Suppressor macrophage treated with lipopolysaccharide for 1 hour (primary cell): ENCODE measurements around the gene CHID1.

Source experiments
- DNase-seq, 3 donors: peaks; one replicate each; pipeline ENCODE4 v3.0.0-alpha.2; 2020 to 2022

CHID1 gene

DNA sequence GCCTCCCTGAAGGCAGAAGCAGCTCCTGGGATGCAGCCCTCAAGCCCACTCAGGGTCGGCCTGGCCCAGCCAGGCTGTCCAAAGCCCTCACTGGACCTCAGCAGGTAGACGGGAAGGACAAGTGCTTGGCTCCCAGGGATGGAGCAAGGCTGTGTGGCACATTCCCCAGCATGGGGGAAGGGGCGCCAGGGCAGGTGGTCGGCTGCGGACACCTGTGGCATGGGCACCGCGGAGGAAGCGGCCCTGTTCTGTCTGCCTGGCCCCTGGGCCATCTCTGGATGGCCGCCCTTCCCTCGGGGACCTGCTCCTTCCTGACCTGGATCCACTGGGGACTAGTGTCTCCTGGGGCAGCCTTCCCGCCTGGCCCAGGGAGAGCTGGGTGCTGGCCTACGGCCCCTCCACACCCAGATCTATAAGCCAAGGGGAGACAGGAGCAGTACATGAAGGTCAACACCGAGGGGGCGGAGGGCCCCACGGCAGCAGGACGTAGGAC is 26.0 kb downstream of the CHID1 start:
- DNase-seq: no peak

DNA sequence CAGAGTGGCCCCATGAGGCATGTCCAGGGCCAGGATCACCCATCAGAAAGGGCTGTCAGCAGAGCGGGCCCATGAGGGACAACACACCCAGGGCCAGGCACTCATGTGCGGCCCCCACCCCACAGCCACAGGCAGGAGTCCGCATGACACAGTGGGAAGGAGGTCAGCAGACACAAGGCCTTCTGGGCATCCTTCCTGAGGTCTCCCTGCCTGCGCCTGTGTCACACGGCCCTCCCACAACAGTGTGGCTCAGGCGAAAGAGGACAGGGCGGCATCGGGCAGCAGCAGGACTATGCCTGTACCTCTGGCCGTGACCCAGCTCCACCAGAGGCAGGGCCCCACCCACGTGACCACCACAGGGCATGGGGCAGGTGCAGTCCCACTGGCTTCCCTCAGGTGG is 27.1 kb downstream of the CHID1 start:
- no peak for DNase-seq

DNA sequence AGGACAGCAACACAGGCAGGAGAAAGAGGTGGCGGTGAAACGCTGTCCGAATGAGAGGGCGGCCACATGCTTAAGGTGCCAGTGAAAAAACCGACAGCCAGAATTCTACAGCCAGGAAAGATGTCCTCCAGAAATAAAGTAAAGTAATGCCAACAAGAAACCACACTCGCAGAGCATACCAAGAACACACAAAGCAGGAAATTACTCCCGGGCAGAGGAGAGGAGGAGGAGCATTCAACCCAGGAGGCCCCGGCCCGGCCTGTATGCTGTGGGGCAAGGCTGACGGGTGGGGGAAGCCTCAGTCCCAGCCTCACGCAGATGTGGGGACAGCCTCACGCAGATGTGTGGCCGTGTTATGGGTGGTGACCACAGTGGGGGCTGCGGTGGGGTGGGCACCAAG is 28.0 kb downstream of the CHID1 start:
- no peak for DNase-seq

DNA sequence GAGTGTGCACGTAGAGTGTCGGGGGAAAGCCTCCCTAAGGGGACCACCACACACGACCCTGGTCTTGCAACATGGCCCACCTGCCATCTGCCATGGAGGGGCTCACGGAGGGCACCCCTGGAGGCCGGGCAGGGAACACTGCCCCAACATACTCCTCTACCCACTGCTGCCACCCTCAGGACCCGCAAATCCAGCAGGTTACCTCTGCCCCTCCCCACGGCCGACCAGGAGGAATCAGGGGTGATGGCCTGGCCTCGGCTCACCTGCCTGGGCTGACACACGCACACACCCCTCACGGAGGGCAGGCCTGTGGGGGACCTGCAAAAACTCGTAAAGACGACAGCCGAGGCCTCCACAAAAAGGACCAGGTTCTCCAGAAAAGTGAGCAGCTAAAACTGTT is 30.2 kb downstream of the CHID1 start:
- no peak for DNase-seq

DNA sequence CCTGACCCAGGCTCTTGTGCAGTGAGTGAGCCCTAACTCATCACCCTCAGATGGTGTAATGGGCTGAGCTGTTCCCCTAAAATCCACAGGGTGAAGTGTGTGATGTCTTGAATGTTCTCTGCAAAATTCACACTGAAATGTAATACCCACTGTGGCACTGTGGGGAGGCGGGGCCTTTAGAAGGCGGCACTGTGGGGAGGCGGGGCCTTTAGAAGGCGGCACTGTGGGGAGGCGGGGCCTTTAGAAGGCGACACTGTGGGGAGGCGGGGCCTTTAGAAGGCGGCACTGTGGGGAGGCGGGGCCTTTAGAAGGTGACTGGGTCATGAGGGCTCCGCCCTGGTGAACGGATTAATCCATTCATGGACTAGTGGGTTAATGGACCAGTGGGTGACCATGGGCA is 33.0 kb downstream of the CHID1 start:
- peak; percentile 10 to 34 (median 27) for DNase-seq

DNA sequence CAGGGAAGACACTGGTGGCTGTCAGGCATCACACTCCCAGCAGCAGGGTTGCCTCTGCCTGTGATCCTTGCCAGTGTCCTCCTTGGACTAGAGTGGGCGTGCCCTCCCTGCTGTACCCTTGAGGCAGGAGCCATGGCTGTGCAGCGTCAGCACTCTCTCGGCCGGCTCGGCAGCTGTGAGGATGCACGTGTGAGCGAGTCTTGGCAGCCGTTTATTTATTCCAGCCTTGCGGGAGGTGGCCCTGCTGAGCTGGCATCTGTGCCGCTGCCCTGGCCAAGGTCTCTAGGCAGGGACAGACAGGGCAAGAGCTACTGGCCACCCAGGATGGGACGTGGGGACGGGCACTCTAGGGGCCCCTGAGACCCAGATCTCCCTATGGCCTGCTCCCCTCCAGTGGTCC is 34.1 kb downstream of the CHID1 start:
- no peak for DNase-seq

DNA sequence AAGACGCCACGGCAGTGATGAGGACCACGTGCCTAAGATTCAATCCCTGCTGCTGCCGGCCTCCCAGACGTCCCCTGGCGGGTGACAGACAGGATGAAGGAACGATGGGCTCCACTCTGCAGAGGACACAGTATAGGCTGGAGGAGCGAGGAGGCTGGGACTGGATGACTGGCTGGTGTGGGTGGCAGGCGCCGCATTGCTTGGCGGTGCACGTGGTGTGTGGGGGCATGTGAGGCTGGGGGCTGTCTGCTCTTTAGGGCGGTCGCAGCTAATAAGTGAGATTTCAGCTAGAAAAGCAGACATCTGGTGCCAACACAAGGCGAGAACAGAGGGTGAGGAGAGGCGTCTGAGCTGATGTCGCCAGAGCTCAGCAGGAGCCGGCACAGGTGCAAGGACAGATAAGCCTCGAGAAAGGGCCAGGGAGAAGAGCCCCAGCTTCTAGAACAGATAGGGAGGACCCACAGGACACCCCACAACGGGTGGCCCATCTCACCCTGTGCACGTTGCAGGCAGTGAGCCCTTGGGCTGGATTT is 34.8 kb downstream of the CHID1 start:
- DNase-seq: no peak

DNA sequence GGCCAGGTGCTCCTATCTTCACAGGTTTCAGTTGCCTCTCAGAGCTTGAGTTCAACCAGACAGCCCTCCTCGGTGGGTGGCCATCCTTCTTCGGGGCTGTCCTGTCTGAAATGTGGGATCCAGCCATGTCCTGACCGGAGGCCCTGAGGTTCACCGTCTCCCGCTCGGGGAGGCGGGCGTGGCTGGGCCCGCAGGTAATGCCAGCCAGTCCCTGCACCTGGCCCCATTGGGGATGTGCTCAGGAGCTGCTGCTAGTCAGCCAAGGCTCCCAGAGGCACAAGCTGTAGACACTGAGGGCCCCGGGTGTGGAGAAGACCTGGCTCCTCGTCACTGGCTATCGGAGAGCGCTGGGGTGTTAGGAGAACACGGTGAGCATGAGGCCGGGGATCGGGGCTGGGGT is 35.4 kb downstream of the CHID1 start:
- DNase-seq: no peak

DNA sequence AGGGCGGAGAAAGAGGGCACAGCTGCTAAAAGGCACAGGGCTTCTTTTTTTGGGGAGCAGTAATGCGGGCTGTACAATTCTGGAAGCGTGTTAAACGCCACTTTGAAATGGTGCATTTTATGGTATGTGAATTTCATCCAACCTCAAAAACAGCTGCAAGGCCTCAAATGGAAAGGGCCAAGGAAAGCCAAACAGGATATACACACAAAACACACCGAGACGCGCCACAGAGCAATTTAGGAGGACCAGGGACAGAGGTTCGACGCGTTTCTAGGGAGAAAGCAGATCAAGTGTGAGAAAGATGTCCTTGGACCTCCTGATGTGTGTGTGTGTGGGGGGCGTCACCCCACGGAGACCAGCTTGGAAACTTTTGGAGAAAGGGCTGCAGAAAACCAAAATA is 36.9 kb downstream of the CHID1 start:
- DNase-seq: no peak

DNA sequence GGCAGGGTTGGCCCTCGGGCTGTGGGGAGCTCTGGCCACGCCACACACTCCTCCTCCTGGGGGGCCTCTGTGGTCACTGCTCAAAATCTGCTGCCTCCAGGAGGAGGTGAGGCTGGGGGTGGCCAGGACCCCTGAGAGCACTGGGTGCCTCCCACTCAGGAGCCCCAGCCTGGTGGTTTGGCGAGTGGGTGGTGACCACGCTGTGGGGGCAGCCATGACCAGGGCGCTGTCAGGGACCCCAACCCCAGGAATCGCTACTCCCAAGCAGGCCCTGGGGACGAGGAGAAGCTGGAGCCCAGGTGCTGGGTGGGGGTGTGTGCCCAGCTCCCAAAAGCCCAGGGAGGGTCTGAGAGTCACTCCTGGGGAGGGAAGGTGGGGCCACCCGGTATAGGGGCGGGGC is 37.8 kb downstream of the CHID1 start:
- no peak for DNase-seq

DNA sequence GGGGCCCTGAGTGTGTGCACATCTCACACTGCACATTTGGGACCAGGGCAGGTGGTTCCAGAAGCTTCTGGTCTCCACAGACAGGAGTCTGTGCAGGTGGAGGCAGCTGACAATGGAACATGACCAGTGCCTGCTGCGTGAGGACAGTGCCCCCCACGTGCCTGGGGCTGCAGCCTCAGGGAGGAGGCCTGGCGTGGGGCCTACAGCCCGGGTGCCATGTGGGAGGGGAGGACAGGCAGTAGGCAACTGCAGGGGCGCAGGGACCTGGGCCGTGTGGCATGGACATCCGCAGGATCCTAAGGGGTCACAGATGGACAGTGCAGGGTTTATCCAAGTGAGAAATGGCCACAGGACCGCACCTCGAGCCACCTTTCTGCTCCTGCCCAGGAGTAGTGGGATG is 39.1 kb downstream of the CHID1 start:
- no peak for DNase-seq

DNA sequence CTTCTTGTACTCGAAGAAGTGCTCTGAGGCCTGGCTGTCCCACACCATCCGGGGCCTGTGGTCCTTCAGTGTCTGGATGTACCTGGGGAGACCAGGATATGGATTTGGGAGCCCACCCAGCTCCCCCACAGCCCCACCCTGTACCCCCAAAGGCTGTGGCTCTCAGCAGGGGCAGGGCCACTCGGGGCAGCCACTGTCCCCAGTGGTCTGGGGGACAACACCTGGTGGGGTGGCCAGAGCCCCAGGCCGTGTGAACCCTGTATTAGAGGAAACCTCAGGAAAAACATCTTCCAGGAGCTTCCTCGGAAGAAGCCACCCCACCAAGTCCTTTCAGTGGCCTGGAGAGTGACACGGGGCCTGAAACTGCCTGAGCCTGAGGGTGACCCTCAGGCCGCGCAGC is 40.2 kb downstream of the CHID1 start:
- DNase-seq: no peak

DNA sequence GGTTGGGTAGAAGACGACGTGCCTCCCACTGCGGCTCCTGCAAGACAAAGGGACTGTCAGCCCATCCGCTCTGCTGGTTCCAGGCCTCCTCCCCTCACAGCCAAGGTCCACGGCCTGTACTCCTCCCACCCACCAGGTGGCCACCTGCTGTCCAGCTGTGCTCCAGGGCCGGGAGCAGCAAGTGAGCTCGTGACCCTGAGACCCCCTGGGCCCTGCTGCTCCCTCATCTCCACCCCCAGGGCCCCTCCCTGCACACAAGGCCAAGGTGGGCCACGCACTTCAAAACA is 40.5 kb downstream of the CHID1 start:
- no peak for DNase-seq

DNA sequence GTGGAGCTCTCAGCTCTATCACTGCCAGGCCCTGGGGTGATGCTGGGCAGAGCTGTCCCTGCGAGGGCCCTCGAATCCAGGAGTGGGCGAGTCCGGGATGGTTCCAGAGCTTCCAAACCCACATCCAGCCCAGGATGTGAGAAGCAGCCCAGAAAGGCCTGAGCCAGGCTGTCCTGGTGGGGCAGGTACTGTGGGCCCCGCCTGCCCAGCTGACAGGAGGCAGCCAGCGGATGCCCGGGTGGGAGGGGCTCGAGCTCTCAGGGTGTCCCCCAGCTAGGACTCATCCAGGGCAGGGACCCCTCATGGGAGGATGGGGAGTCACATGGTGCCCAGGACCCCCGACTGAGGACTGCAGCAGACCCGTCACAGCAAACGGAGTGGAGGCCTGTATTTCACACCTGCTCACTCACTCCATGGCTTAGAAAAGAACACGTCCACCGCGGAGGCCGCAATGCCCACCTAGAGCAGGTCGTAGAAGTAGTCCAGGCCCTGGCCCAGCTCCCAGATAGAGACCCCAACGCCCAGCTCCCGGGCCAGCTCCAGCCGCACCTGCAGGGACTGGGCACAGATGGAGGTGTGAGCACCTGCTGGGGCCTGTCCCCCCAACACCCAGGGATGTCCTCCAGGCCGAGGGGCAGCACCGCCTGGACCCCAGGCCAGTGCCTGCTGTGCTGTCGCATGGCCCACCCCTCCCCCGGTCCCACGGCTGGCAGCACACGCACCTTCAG is 41.0 kb downstream of the CHID1 start:
- no peak for DNase-seq

DNA sequence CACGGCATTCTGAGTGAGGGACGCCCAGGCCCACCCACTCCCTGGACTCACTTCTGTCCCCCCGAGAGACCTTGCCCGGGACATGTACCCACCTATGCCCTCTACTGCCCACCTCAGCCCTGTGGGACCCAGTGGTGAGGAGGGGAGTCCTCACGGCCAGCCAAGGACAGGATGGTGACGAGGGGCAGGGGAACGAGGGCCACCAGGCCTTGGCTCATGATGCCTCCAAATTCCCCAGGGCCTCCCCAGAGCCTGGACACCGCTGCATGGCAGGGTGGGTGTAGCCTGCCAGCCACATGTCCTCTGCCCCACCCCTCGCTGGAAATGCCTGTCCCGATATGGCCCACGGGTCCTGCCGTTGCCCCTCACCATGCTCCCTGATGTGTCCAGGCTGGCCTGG is 41.8 kb downstream of the CHID1 start:
- DNase-seq: no peak

DNA sequence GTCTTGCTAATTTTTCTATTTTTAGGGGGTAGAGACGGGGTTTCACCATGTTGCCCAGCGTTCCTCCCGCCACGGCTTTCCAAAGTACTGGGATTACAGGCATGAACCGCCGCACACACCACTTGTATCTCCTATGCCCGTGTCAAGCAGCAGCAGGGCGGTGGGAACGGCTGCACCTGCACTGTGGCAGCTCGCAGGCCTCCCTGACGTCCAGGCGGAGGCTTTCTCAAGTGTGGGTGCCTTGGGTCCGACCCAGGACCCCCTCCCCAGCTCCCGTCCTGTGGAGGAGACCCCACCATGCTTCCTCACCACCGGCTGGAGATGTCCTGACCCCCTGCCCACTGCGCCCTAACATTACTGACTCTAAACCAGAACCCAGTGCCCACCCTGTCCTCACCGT is 42.2 kb downstream of the CHID1 start:
- DNase-seq: no peak

DNA sequence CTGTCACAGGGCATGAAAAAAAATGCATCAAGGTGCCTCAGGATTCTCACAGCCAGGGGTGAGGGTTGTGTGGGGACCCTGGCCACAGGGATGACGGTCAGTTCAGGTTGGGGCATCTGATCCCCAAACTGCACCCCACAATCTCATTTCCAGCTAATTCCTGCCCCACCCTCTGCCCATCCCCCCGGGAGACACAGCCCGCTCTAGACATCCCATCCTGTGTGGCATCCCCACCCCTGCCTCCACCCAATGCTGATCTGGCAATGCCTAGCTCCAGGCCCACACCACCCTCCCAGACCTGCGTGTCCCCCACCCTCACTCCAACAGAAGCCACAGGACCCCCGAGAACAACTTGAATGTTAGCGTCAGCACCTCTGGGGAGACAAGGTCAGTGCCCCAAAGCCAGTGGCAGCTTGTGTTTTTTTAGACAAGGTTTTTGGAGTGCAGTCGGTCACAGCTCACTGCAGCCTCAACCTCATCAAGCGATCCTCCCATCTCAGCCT is 42.7 kb downstream of the CHID1 start:
- no peak for DNase-seq

DNA sequence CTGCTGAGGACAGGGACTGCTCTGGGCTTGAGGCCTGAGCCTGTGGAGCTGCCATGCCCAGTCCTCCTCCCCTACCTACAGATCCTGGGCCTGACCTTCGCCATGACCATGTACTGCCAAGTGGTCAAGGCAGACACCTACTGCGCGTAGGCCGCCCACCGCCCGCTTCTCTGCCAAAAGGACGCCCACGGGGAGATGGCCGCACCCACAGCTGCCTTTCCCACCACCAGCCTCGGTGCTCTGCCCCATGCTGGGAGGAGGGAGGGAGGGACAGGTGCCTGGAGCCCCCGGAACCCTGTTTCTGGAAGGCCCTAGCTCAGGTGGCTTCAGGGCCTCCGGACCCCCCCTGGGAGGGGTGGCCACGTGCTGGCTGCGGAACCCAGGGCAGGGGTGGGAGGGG is 44.1 kb downstream of the CHID1 start:
- DNase-seq: no peak

DNA sequence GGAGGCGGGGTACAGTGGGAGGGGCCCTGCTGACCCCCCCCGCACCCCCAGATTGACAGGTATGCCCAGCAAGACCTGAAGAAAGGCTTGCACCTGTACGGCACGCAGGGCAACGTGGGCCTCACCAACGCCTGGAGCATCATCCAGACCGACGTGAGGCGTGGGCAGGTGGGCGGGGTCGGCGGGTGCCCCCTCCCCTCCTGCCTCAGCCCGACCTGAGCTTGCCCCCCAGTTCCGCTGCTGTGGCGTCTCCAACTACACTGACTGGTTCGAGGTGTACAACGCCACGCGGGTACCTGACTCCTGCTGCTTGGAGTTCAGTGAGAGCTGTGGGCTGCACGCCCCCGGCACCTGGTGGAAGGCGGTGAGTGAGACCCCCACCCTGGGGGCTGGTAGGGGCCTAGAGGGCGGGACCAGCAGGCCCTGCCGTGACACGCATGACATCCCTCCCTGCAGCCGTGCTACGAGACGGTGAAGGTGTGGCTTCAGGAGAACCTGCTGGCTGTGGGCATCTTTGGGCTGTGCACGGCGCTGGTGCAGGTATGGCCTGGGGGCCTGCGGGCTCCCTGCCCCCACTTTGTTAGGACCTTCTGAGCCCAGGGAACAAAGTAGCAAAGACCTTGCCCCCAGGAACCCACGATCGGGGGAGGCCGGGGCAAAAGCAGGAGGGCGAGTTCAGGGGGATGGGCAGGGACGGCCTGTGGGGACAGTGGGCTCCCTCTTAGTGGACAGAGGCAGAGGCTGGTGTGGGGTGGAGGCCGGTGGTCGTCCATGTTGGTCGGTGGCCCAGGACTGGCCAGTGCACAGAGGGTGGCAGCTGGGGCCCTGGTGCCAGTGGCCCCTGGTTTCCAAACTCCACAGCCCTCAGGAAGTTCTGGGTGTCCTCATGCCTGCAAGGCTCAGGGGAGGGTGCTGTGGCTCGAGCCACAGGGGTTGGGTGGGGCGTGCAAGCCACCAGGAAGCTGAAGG is 44.9 kb downstream of the CHID1 start:
- no peak for DNase-seq

DNA sequence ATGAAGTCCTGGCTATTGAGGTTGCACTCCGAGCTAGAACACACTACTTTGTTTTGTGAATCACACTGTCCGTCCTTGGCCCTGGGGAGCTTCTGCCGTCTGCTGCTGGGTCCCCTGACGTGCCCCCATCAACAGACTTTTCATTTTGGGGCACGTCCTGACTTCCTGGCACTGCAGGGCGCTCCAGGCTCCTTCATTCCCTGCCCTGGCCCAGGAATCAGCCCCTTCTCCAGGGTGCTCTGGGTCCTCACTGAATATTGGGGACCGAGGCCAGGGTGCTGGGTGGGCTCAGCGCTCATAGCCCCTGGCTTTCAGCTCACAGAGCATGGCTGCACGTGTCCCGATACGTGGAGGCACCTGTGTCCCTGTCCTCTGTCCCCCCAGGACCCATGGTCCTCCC is 45.7 kb downstream of the CHID1 start:
- DNase-seq: no peak

DNA sequence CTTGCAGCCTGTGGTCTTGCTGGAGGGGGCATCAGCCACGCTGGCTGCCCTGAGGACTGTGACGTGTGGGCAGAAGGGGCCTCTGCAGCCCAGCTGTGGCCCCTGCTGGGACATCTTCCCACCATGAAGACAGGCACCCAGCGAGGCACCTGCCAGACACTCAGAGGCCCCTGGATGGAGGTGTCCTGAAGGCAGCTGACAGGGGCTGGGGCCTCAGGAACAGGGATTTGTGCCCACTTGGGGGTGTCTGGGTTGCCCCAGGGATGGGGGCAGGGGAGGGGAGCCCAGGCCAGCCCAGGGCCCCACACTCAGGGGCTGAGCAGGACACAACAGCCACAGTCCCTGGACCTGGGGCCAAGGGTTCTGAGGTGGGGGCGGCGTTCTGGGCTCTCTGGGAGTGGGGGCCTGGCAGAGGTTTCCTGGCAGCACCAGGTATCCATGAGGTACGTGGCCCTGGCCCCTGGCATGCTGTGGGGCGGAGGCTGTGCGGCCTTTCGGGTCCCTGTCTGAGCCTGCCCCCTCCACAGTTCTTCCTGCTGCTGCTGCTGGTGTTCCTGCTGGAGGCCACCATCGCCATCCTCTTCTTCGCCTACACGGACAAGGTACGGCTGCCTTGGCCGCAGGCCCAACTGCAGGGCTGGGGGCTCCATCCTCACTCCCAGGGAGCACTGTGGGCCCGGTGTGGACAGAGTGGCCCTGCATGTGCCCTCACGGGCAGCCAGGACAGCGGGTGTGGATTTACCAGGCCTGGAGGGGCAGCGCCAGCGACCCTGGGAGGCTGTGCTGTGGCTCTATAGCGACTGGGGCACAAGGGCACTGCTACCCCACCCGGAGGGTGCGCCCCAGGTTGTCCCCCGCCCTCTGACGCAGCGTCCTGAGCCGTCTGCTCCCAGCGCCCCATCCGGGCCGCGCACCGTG is 46.4 kb downstream of the CHID1 start:
- no peak for DNase-seq

DNA sequence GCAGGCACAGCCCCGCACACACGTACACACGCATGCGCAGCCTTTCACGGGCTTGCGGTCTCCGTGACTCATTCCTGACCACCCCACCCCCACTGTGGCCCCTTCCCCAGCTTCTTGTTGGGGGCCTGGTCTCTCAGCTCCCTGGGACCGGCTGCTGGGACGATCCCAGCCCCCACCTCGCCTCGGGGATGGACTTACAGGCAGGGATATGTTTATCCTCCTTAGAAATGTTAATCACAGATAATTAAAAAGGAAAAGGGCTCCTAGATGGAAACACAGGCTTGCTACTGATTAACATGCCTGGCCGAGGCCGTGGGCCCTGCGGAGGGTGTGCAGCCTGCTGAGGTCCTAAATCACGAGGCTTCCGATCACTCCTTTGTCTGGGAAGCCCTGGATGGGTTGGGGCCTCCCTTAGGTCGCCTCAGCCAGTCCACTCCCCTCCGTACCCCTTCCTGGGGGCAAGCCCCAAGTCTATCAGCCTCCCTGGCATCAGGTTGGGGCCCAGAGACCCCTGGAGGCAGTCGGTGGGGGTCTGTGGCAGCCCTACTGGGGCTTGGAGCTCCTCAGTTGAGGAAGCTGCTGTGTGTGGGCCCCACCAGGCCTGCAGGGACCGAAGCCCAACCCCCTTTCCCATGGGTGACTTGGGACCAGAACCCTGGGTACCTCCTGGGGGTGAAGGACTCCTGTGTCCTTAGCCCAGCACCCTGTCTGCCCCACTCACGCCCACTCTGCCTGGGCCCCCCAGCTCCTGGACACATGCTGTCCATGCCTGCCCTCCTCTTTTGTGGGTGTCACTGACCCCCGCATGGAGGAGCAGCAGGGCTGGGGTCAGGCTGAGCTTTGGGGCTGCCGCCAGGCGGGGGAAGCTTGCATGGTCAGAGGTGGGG is 47.3 kb downstream of the CHID1 start:
- DNase-seq: no peak
